Esophagus (tissue), 2 donors: ENCODE data around the gene PTPRM. TPM values are rescaled to one million over a fixed set of nuclear protein-coding genes. Genes with fewer than 3 reads are reported as not detected.

Experiments
- H3K27ac ChIP-seq, 2 donors: one replicate each; pipeline ENCODE4 v1.5.1; 2013; ENCODE audit warnings: low read depth in 2 of 2, mild to moderate bottlenecking in 2 of 2, inconsistent platforms in 1 of 2, low read length in 1 of 2, moderate library complexity in 1 of 2
- H3K27me3 ChIP-seq, 2 donors: one replicate each; pipeline ENCODE4 v1.6.1; 2013; ENCODE audit warnings: low read length in 2 of 2, control low read depth in 1 of 2, mild to moderate bottlenecking in 1 of 2; ENCODE audit not compliant: insufficient read depth in 2 of 2, control insufficient read depth in 1 of 2
- H3K36me3 ChIP-seq, 2 donors: one replicate each; pipeline ENCODE4 v1.6.1; 2013; ENCODE audit warnings: low read length in 1 of 2; ENCODE audit not compliant: control insufficient read depth in 2 of 2, insufficient read depth in 2 of 2
- H3K4me1 ChIP-seq, 2 donors: one replicate each; pipeline ENCODE4 v1.6.1; 2013; ENCODE audit warnings: low read length in 1 of 2; ENCODE audit not compliant: control insufficient read depth in 2 of 2, insufficient read depth in 2 of 2
- H3K4me3 ChIP-seq, 2 donors: one replicate each; pipeline ENCODE4 v1.5.1; 2013; ENCODE audit warnings: low read length in 2 of 2, mild to moderate bottlenecking in 2 of 2, low read depth in 1 of 2, moderate library complexity in 1 of 2
- H3K9me3 ChIP-seq, 2 donors: one replicate each; pipeline ENCODE4 v1.6.1; 2013; ENCODE audit warnings: mild to moderate bottlenecking in 2 of 2, low read depth in 1 of 2, low read length in 1 of 2, moderate library complexity in 1 of 2; ENCODE audit not compliant: control insufficient read depth in 2 of 2, insufficient read depth in 1 of 2
- WGBS, 2 donors: extraction: QIAGEN DNeasy Blood & Tissue Kit; methylation state at CpG; one replicate each; pipeline ENCODE4 v1.1.7; 2013; 5-methylcytosine and 5-hydroxymethylcytosine counted together
- polyA plus RNA-seq, 2 donors: library from polyadenylated mRNA; stranded (reverse); fragments of 200-250 nt; gene quantifications; one replicate each; pipeline ENCODE4 v1.2.3, GENCODE V29; 2013
- donor health status: healthy with polysubstance abuse.
- donor health status: Bipolar disorder and iron deficiency.

Gene PTPRM
- polyA plus RNA-seq, 2 donors = 6.3 to 10.4 TPM

GRCh38 chr18:8232791-8233190, 665.7 kb downstream of the PTPRM start:
- no peaks in the 10 kb centered on the region for H3K27me3 ChIP-seq
- H3K4me3 ChIP-seq = no peak overlapping the region
- no peaks in the 10 kb centered on the region for H3K36me3 ChIP-seq
- no peak overlapping the region for H3K27ac ChIP-seq
- no peaks in the 10 kb centered on the region for H3K9me3 ChIP-seq
- WGBS, 2 donors = 76 to 80% methylated on average over 4 of the region's 4 CpGs
- H3K4me1 ChIP-seq = no peaks in the 10 kb centered on the region

- Histone ChIP-seq H3K27me3 (no peaks in the 10 kb centered on the region), H3K27ac (no peak overlapping the region), H3K4me1 (no peaks in the 10 kb centered on the region), H3K36me3 (no peaks in the 10 kb centered on the region), H3K9me3 (no peaks in the 10 kb centered on the region), H3K4me3 (no peak overlapping the region)
- 86 to 96% methylated on average over 3 of the region's 3 CpGs for WGBS, 2 donors
Measured at GRCh38 chr18:8235894-8236293, 668.8 kb downstream of the PTPRM start.

- Histone ChIP-seq H3K27me3 (no peaks in the 10 kb centered on the region), H3K4me1 (no peaks in the 10 kb centered on the region), H3K9me3 (no peaks in the 10 kb centered on the region), H3K27ac (no peak overlapping the region), H3K36me3 (no peaks in the 10 kb centered on the region), H3K4me3 (no peak overlapping the region)
- 91 to 96% methylated on average over 5 of the region's 5 CpGs for WGBS, 2 donors
Measured at GRCh38 chr18:8238507-8238906, 671.4 kb downstream of the PTPRM start.

GRCh38 chr18:8241731-8242130, 674.6 kb downstream of the PTPRM start:
- no peak overlapping the region for H3K4me3 ChIP-seq
- no peaks in the 10 kb centered on the region for H3K9me3 ChIP-seq
- no peaks in the 10 kb centered on the region for H3K36me3 ChIP-seq
- H3K27ac ChIP-seq = no peak overlapping the region
- H3K4me1 ChIP-seq = no peaks in the 10 kb centered on the region
- no peaks in the 10 kb centered on the region for H3K27me3 ChIP-seq
- WGBS, 2 donors = 24 to 32% methylated on average over 1 of the region's 1 CpG

- Histone ChIP-seq H3K4me1 (no peaks in the 10 kb centered on the region), H3K4me3 (no peak overlapping the region), H3K9me3 (no peaks in the 10 kb centered on the region), H3K27me3 (no peaks in the 10 kb centered on the region), H3K27ac (no peak overlapping the region), H3K36me3 (no peaks in the 10 kb centered on the region)
- 30 to 56% methylated on average over 1 of the region's 1 CpG for WGBS, 2 donors
Measured at GRCh38 chr18:8242151-8242696, 675.1 kb downstream of the PTPRM start.

- Histone ChIP-seq H3K4me3 (no peak overlapping the region), H3K9me3 (no peaks in the 10 kb centered on the region), H3K27me3 (no peaks in the 10 kb centered on the region), H3K27ac (no peak overlapping the region), H3K4me1 (no peaks in the 10 kb centered on the region), H3K36me3 (no peaks in the 10 kb centered on the region)
- WGBS, 2 donors = 76 to 79% methylated on average over 6 of the region's 6 CpGs
Measured at GRCh38 chr18:8247700-8248099, 680.6 kb downstream of the PTPRM start.

GRCh38 chr18:8248576-8248975, 681.5 kb downstream of the PTPRM start:
- H3K4me1 ChIP-seq = no peaks in the 10 kb centered on the region
- no peak overlapping the region for H3K4me3 ChIP-seq
- H3K36me3 ChIP-seq = no peaks in the 10 kb centered on the region
- no peak overlapping the region for H3K27ac ChIP-seq
- H3K27me3 ChIP-seq = no peaks in the 10 kb centered on the region
- 87% methylated on average over 4 of the region's 4 CpGs for WGBS, 2 donors
- H3K9me3 ChIP-seq = no peaks in the 10 kb centered on the region

GRCh38 chr18:8249811-8250210, 682.7 kb downstream of the PTPRM start:
- Histone ChIP-seq H3K27me3 (no peaks in the 10 kb centered on the region), H3K36me3 (no peaks in the 10 kb centered on the region), H3K27ac (no peak overlapping the region), H3K4me3 (no peak overlapping the region), H3K4me1 (no peaks in the 10 kb centered on the region), H3K9me3 (no peaks in the 10 kb centered on the region)
- WGBS, 2 donors = 85 to 86% methylated on average over 2 of the region's 2 CpGs

- Histone ChIP-seq H3K4me3 (no peak overlapping the region), H3K4me1 (no peaks in the 10 kb centered on the region), H3K27ac (no peak overlapping the region), H3K36me3 (no peaks in the 10 kb centered on the region), H3K9me3 (no peaks in the 10 kb centered on the region), H3K27me3 (no peaks in the 10 kb centered on the region)
- WGBS, 2 donors = 97 to 98% methylated on average over 3 of the region's 3 CpGs
Measured at GRCh38 chr18:8252371-8252770, 685.3 kb downstream of the PTPRM start.

GRCh38 chr18:8253944-8254343, 686.8 kb downstream of the PTPRM start:
- H3K4me3 ChIP-seq = no peak overlapping the region
- H3K27ac ChIP-seq = no peak overlapping the region
- 94 to 95% methylated on average over 1 of the region's 1 CpG for WGBS, 2 donors
- no peaks in the 10 kb centered on the region for H3K36me3 ChIP-seq
- H3K27me3 ChIP-seq = no peaks in the 10 kb centered on the region
- no peaks in the 10 kb centered on the region for H3K4me1 ChIP-seq
- H3K9me3 ChIP-seq = no peaks in the 10 kb centered on the region
